Vagina (tissue), 2 donors: ENCODE results near the gene TAOK3. TPM values are rescaled to one million over a fixed set of nuclear protein-coding genes. Genes with fewer than 3 reads are reported as not detected.
"Not testable (repeated sequence)": the region's sequence is repeated elsewhere in the genome, so short reads cannot be mapped to it uniquely, and the experiment has no call there.

ENCODE experiments used
- DNase-seq, 2 donors: peaks; one replicate each; pipeline ENCODE4 v3.0.0-alpha.2; 2017; ENCODE audit errors: extremely low spot score in 2 of 2
- H3K27ac ChIP-seq: fragments of 200-600 bp; sonication (generic); one replicate; pipeline ENCODE4 v1.5.1; 2019
- H3K27me3 ChIP-seq: fragments of 200-600 bp; sonication (generic); one replicate; pipeline ENCODE4 v1.5.1; 2019
- H3K36me3 ChIP-seq, 2 donors: fragments of 200-600 bp; sonication (generic); one replicate each; pipeline ENCODE4 v1.5.1; 2017 to 2019
- H3K4me1 ChIP-seq: fragments of 200-600 bp; sonication (generic); one replicate; pipeline ENCODE4 v1.5.1; 2019
- H3K4me3 ChIP-seq, 2 donors: fragments of 200-600 bp; sonication (generic); 1 replicate in 1 of 2; 2 replicates in 1 of 2; pipeline ENCODE4 v1.5.1; 2016 to 2019
- H3K9me3 ChIP-seq: fragments of 200-600 bp; sonication (generic); one replicate; pipeline ENCODE4 v1.5.1; 2019
- CTCF ChIP-seq, 3 experiments: fragments of 450-650 bp in 2 of 3; fragments of 200-600 bp in 1 of 3; sonication (generic) in 1 of 3; IDR thresholded peaks; one replicate each; pipeline ENCODE4 v1.5.1; 2017 to 2019; ENCODE audit warnings: antibody characterized with exemption in 3 of 3, mild to moderate bottlenecking in 2 of 3, moderate library complexity in 2 of 3
- POLR2A ChIP-seq, 2 donors: fragments of 450-650 bp; IDR thresholded peaks; one replicate each; pipeline ENCODE4 v1.6.1; 2017; ENCODE audit warnings: antibody characterized with exemption in 2 of 2, mild to moderate bottlenecking in 2 of 2, moderate library complexity in 2 of 2
- POLR2AphosphoS5 ChIP-seq, 2 donors: sonication (generic); formaldehyde crosslinking; IDR thresholded peaks; one replicate each; pipeline ENCODE4 v1.9.0; 2017; ENCODE audit warnings: antibody characterized with exemption in 2 of 2, mild to moderate bottlenecking in 2 of 2, low read depth in 1 of 2; ENCODE audit not compliant: insufficient read depth in 1 of 2
- intact Hi-C: fragments of 100-400 bp; cut with DNase I; formaldehyde crosslinking; loops from one replicate; pipeline ENCODE4 v1.15.1; 2023
- total RNA-seq: library from RNA; depleted of rRNA; stranded (reverse); fragments of >200 nt; gene quantifications from one replicate; pipeline ENCODE4 v1.2.3, GENCODE V29; 2016

The TAOK3 gene
- total RNA-seq, 1 donor from 2014 or later: 41.0 TPM

- intact Hi-C loops: no loop called here
These were observed 37.1 kb upstream of the TAOK3 start for GRCh38 chr12:118409834-118410233.

GRCh38 chr12:118408241-118408640, 35.5 kb upstream of the TAOK3 start:
- H3K36me3 ChIP-seq: peaks cover 0 to 44% of the 10 kb centered on the region in 2 donors
- H3K9me3 ChIP-seq, H3K27me3 ChIP-seq, intact Hi-C loops, H3K4me3 ChIP-seq, DNase-seq, H3K4me1 ChIP-seq, H3K27ac ChIP-seq: not testable (repeated sequence)

More at GRCh38 chr12:118409834-118410233, 37.1 kb upstream of the TAOK3 start:
- Histone ChIP-seq H3K4me3 (no peak overlapping the region), H3K27ac (no peak overlapping the region), H3K36me3 (peaks cover 0 to 51% of the 10 kb centered on the region in 2 donors), H3K27me3 (no peaks in the 10 kb centered on the region), H3K4me1 (no peaks in the 10 kb centered on the region), H3K9me3 (no peaks in the 10 kb centered on the region)
- DNase-seq: no peak
- no peak for TF ChIP-seq CTCF (IDR thresholded peaks at IDR 0.05)
- TF ChIP-seq POLR2A (IDR thresholded peaks at IDR 0.05): no peak
- TF ChIP-seq POLR2AphosphoS5 (IDR thresholded peaks at IDR 0.05; ENCODE audit: insufficient read depth in 1 of 2, low read depth in 1 of 2): no peak

- no peaks in the 10 kb centered on the region for H3K4me1 ChIP-seq
- no peak overlapping the region for H3K27ac ChIP-seq
These were observed 32.3 kb upstream of the TAOK3 start for GRCh38 chr12:118404876-118405521.

GRCh38 chr12:118402251-118402650, 29.5 kb upstream of the TAOK3 start:
- TF ChIP-seq POLR2AphosphoS5 (IDR thresholded peaks at IDR 0.05; ENCODE audit: insufficient read depth in 1 of 2, low read depth in 1 of 2) (no peak), POLR2A (IDR thresholded peaks at IDR 0.05) (no peak), CTCF (IDR thresholded peaks at IDR 0.05) (no peak)
- Histone ChIP-seq H3K4me1 (no peaks in the 10 kb centered on the region), H3K27me3 (no peaks in the 10 kb centered on the region), H3K36me3 (peaks cover 0 to 55% of the 10 kb centered on the region in 2 donors), H3K9me3 (no peaks in the 10 kb centered on the region), H3K27ac (no peak overlapping the region), H3K4me3 (no peak overlapping the region)
- intact Hi-C loops: no loop called here
- no peak for DNase-seq

More at GRCh38 chr12:118404876-118405521, 32.3 kb upstream of the TAOK3 start:
- Histone ChIP-seq H3K36me3 (peaks cover 0 to 34% of the 10 kb centered on the region in 2 donors), H3K9me3 (no peaks in the 10 kb centered on the region), H3K4me3 (no peak overlapping the region), H3K27me3 (no peaks in the 10 kb centered on the region)
- intact Hi-C loops: no loop called here
- TF ChIP-seq POLR2AphosphoS5 (IDR thresholded peaks at IDR 0.05; ENCODE audit: insufficient read depth in 1 of 2, low read depth in 1 of 2) (no peak), CTCF (IDR thresholded peaks at IDR 0.05) (peak; percentile 44 to 55 (median 52)), POLR2A (IDR thresholded peaks at IDR 0.05) (no peak)
- DNase-seq: no peak

- no peak for TF ChIP-seq CTCF (IDR thresholded peaks at IDR 0.05)
- TF ChIP-seq POLR2A (IDR thresholded peaks at IDR 0.05): no peak
- no peak for TF ChIP-seq POLR2AphosphoS5 (IDR thresholded peaks at IDR 0.05; ENCODE audit: insufficient read depth in 1 of 2, low read depth in 1 of 2)
- H3K9me3 ChIP-seq: no peaks in the 10 kb centered on the region
- no peak for DNase-seq
- no peaks in the 10 kb centered on the region for H3K27me3 ChIP-seq
- no peak overlapping the region for H3K4me3 ChIP-seq
- intact Hi-C loops: no loop called here
- peaks cover 0 to 63% of the 10 kb centered on the region in 2 donors for H3K36me3 ChIP-seq
- no peak overlapping the region for H3K27ac ChIP-seq
- H3K4me1 ChIP-seq: no peaks in the 10 kb centered on the region
These were observed 26.2 kb upstream of the TAOK3 start for GRCh38 chr12:118398940-118399339.
